ENCODE results near the gene FSD2.

FSD2 gene

DNA sequence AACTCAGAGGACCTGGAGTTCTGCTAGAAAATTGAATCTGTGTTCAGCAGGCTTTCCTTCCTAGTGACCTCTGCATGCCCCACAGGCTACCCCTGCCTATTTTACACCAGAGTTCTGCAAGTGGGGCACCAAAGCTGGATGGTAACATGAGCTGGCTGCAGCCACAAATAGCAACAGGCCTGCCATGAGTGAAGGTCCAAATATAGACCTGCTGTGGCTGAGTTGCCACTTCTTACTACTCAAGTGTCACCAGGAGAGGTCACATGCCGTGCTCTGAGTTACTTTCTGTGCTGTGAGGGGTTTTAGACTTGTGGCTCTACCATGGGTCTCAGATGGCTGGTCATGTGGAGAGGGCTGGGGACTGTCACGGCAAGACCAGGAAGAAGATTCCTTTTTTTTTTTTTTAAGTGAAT lies at the start of gene FSD2:
FSD2 (minus strand) TSS at position 76 of the 413 bp plus-strand sequence. CDS start 18,679 bp downstream, outside the sequence.
- DNase-seq (ENCODE audit: low read depth in 2 of 2), result no peak

DNA sequence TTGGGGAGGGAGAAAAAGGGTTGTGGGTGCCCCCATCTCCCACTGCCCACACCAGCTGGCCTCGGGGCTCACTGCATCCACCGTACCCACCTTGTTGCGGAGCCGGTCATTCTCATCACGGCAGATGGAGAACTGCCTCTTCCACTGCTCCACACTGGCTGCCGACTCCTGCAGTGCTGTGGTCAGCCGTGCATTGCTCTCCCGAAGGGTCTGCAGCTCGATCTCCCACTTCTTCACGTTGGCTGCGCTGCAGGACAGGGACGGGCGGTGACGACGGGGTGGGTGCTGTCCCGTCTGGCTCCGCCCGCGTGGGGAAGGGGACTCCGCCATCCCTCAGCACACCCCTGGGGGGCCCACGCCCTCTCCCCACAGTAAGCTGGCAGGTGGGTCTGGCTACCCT lies 48.7 kb upstream of the FSD2 start:
- DNase-seq (ENCODE audit: low read depth in 2 of 2), result no peak

- no peak for DNase-seq (ENCODE audit: low read depth in 2 of 2)
Observed at GRCh38 chr15:82852941-82853561, 47.2 kb upstream of the FSD2 start.

- no peak for DNase-seq (ENCODE audit: low read depth in 2 of 2)
Observed at GRCh38 chr15:82851981-82852511, 46.2 kb upstream of the FSD2 start.

- no peak for DNase-seq (ENCODE audit: low read depth in 2 of 2)
Observed at GRCh38 chr15:82851306-82851850, 45.5 kb upstream of the FSD2 start.

DNA sequence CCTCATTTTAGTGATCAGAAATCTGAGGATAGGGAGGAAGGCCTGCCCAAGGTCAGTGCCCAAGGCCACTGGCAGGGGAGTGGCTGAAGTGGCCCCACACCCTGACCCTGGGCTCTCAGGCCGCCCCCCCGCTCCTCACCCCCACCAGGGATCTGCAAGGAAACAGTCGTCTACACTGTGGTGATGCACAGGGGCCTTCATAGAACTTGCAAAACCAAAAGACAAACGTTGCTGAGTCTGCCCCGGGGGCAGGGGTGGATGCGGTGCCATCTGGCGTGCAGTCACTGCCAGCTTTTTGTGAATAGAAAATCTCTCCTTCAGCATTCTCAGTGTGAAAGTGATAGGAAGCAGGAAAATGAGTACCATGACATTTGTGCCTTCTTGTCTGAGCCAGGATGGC lies 44.9 kb upstream of the FSD2 start:
- DNase-seq (ENCODE audit: low read depth in 2 of 2), result no peak

- DNase-seq (ENCODE audit: low read depth in 2 of 2), result no peak
Observed at GRCh38 chr15:82849556-82850512, 44.0 kb upstream of the FSD2 start.

GRCh38 chr15:82848241-82848993 lies 42.5 kb upstream of the FSD2 start:
- DNase-seq (ENCODE audit: low read depth in 2 of 2), result no peak

GRCh38 chr15:82847703-82848102 lies 41.8 kb upstream of the FSD2 start:
- DNase-seq (ENCODE audit: low read depth in 2 of 2), result no peak

GRCh38 chr15:82846621-82847020 lies 40.8 kb upstream of the FSD2 start:
- no peak for DNase-seq (ENCODE audit: low read depth in 2 of 2)

DNA sequence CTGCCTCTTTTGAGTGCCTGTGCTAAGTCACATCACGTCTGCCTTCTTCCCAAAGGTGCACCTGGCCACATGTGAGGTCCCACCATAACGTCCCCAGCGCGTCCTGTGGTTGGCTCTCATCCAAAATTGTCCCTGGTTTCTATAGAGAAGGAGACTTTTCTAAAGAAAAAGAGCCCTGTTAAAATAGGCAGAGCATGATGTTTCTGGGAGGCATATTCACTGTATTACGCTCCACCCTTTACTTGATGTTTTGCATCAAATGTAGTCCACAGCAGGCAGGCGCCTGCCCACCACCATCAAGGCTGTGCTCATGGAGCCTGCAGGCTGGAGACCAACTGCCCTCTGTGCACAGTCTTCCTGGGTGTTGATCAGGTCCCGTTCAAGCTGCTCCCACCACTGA lies 39.8 kb upstream of the FSD2 start:
- no peak for DNase-seq (ENCODE audit: low read depth in 2 of 2)

DNA sequence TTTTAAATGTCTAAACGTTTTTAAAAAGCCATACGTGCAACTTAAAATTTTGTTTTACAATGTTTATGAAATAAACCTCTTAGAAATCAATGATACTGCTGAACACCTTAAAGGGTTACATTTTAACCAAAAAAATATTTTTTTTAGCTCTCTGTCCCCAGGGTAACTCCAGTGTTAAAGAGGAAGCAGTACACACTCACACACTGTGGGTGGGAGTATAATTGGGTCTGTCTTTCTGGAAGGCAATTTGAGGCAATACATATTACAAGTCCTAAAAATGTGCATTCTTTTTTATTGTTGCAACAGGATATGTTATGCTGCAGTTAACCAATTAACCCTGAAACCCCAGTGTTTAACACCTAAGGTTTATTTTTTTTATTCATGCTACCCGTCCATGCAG lies 37.7 kb upstream of the FSD2 start:
- DNase-seq (ENCODE audit: low read depth in 2 of 2), result no peak

DNA sequence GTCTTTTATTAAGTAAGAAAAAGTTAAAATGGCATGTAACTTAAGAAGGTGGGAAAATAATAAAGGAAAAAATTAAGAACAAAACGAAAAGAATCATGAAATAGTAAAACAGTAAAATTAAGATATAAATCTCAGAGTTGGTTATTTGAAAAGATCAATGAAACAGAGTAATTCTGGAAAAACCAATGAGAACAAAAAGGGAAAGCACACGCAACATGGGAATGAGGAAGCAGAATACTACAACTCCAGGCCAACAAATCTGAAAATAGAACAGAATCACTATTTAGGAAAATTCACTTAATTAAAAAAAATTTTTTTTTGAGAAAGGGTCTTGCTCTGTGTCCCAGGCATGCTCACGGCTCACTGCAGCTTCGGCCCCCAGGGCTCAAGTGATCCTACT lies 34.3 kb upstream of the FSD2 start:
- no peak for DNase-seq (ENCODE audit: low read depth in 2 of 2)

- DNase-seq (ENCODE audit: low read depth in 2 of 2), result no peak
Observed at GRCh38 chr15:82839136-82839535, 33.3 kb upstream of the FSD2 start.

GRCh38 chr15:82838096-82838735 lies 32.3 kb upstream of the FSD2 start:
- DNase-seq (ENCODE audit: low read depth in 2 of 2), result no peak

DNA sequence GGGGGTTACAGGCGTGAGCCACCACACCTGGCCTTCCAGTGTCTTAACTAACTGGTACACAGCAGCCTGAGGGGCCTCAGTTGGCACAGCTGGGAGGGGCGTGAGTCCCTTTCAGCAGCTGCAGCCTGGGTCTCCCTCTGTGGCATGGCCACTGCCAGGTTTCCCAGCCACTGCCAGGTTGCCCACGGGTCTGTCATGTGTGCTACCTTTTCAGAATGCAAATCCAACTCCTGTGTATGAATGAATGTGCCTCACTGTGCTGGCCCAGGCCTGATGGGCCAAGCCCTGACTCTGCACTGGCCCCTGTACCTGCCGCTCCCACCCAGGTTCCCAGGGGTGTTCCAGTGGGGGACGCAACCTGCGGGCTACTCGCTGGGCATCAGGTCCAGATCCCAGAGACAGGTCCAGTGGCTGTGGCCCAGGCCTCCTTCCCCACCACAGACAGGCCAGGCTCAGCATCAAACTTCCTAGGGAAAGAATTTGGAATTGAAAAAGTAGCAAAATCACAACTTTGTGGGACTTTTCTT lies 29.6 kb upstream of the FSD2 start:
- no peak for DNase-seq (ENCODE audit: low read depth in 2 of 2)

DNA sequence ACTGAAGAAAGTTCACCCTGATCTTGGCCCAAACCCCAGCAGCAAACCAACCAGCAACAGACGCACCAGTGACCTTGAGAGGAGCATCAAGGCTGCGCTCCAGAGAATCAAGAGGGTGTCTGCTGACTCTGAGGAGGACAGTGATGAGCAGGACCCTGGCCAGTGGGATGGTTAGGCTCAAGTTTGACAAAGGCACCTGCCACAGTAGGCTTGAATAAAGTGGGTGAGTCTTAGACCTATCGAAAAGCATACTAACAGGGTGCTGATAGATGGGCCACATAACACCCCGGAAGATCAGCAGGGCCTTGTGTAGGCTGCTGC lies 27.5 kb upstream of the FSD2 start:
- DNase-seq (ENCODE audit: low read depth in 2 of 2), result no peak

DNA sequence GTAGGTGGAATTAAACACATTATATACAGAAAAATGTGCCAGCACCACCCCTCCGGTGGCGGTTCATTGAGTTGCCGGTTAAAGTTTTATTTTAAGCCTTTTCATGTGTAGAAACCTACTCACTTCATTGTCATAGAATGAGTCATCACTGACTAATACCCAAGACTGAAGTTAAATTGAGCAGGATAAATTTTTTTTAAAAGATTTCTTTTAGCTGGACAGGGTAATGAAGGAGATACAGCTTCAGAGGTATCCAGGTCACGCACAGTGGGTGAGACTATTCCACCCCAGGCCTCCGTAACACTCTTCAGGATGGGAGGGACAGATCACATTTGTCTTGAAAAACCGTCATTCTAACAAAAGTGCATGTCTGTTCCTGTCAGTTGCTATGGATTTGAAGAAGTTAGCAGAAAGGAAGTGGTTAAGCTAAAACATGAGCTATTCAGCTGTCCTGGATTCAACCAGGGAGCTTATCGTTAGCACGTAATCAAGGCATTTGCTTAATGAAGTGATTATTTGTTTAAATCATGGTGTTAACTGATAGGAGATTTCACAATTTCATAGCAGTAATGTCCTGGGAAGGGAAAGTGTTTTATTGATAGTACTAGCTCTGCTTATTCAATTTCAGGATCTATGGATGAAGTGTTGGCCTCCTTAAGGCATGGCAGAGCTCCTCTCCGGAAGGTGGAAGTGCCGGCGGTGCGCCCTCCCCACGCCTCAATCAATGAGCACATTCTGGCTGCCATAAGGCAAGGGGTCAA lies 26.9 kb upstream of the FSD2 start:
- no peak for DNase-seq (ENCODE audit: low read depth in 2 of 2)

DNA sequence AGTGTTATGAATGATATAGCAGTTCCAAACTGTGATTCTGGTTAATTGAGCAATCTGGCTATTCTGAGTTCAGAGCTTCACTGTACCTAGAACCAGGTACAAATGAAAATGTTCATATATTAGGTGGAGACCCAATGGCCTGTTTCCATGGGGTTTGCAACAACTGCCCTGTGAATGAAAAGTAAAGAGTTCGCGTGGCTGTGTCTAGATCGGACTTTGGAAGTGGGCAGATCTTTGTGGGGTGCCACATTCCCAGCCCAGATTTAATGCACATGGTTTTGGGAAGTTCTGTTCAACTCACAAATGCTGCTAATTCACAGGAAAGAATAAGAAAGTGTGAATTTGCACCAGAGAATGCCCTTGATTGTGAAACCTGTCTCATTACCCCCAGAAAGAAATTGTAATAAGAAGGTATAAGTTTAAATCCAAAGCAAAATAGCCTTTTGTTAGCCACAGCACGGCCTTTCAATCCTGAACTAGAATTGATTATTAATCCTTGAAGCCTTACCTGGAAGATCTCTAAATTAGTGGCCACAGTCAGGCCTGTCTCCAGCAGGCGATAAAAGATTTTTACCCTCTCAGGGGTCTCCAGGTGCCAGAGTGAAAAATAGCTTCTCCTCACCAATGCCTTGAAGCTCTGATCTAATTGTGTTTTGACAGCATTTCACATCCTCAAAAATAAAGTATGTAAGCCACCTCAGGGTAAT lies 26.2 kb upstream of the FSD2 start:
- DNase-seq (ENCODE audit: low read depth in 2 of 2), result no peak
